ENCODE results near the gene MYO5B.
A peak's percentile ranks its signal among the peaks of the same experiment; 100 is the strongest.

MYO5B gene

GRCh38 chr18:50060822-50061221, 134.1 kb downstream of the MYO5B start:
- DNase-seq, result no peak

- no peak for DNase-seq
Observed at GRCh38 chr18:50058731-50059130, 136.2 kb downstream of the MYO5B start.

- DNase-seq, result no peak
Observed at GRCh38 chr18:50057009-50057408, 137.9 kb downstream of the MYO5B start.

- DNase-seq, result no peak
Observed at GRCh38 chr18:50056185-50056584, 138.8 kb downstream of the MYO5B start.

GRCh38 chr18:50055488-50055887, 139.5 kb downstream of the MYO5B start:
- no peak for DNase-seq

- no peak for DNase-seq
Observed at GRCh38 chr18:50053111-50053510, 141.8 kb downstream of the MYO5B start.

GRCh38 chr18:50051288-50051687, 143.7 kb downstream of the MYO5B start:
- DNase-seq, result no peak

- no peak for DNase-seq
Observed at GRCh38 chr18:50045126-50045525, 149.8 kb downstream of the MYO5B start.

- DNase-seq, result no peak
Observed at GRCh38 chr18:50044402-50044801, 150.5 kb downstream of the MYO5B start.

- DNase-seq, result no peak
Observed at GRCh38 chr18:50042611-50043010, 152.3 kb downstream of the MYO5B start.

GRCh38 chr18:50039746-50040145, 155.2 kb downstream of the MYO5B start:
- no peak for DNase-seq

GRCh38 chr18:50038448-50038847, 156.5 kb downstream of the MYO5B start:
- no peak for DNase-seq

GRCh38 chr18:50034029-50034428, 160.9 kb downstream of the MYO5B start:
- DNase-seq, result no peak

- DNase-seq, result no peak
Observed at GRCh38 chr18:50033004-50033403, 161.9 kb downstream of the MYO5B start.

GRCh38 chr18:50030146-50030545, 164.8 kb downstream of the MYO5B start:
- DNase-seq, result no peak

- DNase-seq, result peak; percentile 27
Observed at GRCh38 chr18:50027996-50028395, 167.0 kb downstream of the MYO5B start.

- DNase-seq, result no peak
Observed at GRCh38 chr18:50024466-50024865, 170.5 kb downstream of the MYO5B start.

- DNase-seq, result no peak
Observed at GRCh38 chr18:50022985-50023384, 172.0 kb downstream of the MYO5B start.

- no peak for DNase-seq
Observed at GRCh38 chr18:50014606-50015005, 180.3 kb downstream of the MYO5B start.

GRCh38 chr18:50013363-50014138, 181.4 kb downstream of the MYO5B start:
- no peak for DNase-seq

- DNase-seq, result no peak
Observed at GRCh38 chr18:50011813-50012435, 183.0 kb downstream of the MYO5B start.

GRCh38 chr18:50009773-50010335, 185.1 kb downstream of the MYO5B start:
- DNase-seq, result peak; percentile 52

GRCh38 chr18:50008306-50008705, 186.6 kb downstream of the MYO5B start:
- no peak for DNase-seq

- no peak for DNase-seq
Observed at GRCh38 chr18:50006470-50007046, 188.4 kb downstream of the MYO5B start.
